Raji (cell line): Measurements from ENCODE around the gene SH3BP4.

Experiments used
- POLR2A ChIP-seq: IDR thresholded peaks from 2 replicates; pipeline ENCODE4 v1.6.1; 2011; ENCODE audit warnings: low read depth, low read length, control low read depth; ENCODE audit not compliant: insufficient read depth

Gene SH3BP4

DNA sequence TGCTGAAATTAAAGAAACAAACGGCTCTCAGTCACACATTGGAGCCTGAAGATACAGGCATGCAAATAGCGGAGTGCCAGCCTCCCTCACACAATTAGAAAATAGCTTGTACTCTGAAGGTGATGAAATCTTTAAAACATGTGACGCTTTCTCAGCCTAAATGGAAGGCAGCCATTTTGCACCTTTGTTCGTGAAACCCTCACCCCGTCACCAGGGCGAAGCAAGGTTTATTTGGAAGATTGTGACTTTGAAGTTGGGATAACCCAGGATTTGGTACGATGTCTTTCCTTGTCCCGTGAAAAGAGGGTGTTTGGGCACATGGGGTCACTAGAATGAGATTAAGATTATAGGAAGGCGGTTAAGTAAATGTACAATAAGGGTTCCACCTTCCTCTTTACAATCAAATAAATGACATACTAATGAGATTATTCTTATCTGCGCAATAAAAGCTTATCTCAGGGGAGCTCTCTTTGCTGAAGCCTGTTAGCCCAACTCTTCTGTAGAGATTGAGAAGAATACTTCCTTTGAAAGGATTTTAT is 4.2 kb downstream of the SH3BP4 start:
- no peak for TF ChIP-seq POLR2A

DNA sequence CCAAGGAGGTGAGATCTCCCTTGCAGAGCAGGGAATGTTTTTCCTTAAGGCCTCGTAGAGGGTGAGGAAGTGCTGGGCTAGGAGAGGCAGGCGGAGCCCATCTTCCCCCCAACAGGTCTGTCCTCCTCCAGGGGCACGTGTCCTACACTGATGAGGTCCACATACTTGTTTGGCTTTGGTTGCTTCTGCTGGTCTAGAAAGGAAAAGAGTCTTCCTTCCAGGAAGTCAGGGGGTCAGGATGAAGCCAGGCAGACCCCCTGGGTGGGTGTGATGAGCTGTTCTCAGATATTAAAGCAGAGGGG is 6.0 kb downstream of the SH3BP4 start:
- no peak for TF ChIP-seq POLR2A

DNA sequence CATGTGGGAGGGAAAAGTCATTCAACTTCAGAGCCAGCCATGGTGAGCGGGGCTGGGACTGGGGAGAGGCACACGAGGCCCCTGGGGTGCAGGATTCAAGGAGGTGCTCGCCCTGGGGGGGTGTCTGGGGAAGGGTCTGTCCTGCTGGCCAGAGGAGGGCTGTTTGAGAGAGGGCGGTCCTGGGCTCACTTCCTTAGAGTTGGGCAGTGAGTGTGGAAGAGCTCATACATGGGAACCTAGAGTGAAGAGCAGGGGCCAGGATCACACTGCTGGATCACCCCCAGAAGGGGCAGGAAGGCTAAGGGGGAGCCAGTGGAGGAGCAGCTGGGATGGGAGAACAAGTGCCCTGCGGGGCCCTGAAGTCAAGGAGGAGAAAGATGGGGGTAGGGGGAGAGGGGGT is 6.5 kb downstream of the SH3BP4 start:
- TF ChIP-seq POLR2A = no peak

DNA sequence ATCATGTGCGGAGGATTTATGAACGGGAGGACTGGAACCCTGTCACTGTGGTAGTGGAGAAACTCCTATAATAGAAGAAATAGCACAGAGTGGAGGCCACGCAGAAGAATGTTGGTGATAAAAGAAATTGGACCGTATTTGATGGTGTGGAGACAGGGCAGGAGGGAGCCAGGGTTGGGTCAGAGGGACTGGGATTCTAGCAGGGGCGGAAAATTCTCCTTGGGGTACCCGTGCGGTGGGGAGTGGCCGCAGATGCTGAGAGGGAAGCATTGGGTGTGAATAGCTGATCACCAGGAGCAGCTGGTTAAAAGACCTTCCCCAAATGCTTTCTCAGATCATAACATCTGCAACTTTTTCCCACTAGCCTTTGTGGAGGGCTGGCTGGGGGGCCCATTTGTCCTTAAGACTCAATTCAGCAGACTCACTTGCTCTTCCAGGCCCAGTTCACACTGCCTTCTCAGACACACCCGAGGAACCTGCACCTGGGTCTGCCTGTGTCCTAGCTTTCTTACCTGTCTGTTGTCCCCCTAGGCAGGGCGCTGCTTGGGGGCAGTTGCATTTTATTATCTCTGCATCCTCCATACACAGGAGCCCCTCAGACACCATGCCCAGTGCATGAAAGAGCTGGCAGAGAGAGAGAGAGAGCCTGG is 7.1 kb downstream of the SH3BP4 start:
- TF ChIP-seq POLR2A = no peak

GRCh38 chr2:234960175-234961088 is 8.6 kb downstream of the SH3BP4 start:
- no peak for TF ChIP-seq POLR2A

GRCh38 chr2:234961784-234962183 is 10.0 kb downstream of the SH3BP4 start:
- TF ChIP-seq POLR2A = no peak

DNA sequence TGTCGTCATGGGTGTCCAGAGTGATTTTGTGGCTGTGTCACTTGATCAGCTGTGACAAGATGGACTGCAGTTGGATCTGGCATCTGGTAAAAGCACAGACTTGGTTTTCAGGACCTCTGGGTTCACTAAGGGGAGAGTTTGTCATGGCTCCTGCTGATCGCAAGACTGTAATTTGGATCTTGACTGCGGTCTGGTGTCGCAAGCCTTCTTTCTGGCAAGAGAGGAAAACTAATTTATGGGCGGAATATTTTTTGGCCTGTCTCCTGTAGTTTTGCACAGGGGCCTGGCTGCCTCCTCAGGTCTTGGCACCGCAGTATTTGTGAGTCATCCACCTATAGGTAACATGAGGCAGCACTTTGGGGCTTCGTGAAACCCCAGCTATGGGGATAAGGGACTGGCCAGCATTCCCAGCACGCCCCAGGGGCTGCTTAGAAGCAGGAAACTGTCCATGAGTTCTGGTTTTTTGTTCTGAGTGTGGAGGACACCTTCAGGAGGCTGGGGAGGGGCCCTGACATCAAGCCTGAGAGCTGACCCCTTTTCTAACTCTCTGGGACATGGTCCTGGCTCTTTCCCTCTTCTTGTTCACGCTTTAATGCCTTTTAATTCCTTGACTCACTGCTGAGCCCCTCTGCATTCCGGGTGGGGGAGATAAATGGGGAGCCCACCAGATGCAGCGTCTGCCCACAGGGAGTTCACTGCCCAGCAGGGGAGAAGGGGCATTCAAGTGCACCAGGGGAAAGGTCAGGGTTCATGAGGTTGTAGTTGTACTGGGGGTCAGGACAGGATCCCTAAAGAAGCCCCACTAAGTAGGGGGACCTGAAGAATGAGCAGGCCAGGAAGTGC is 12.2 kb downstream of the SH3BP4 start:
- TF ChIP-seq POLR2A = no peak

- TF ChIP-seq POLR2A = no peak
Observed at GRCh38 chr2:234964631-234965461, 13.0 kb downstream of the SH3BP4 start.

- TF ChIP-seq POLR2A = no peak
Observed at GRCh38 chr2:234966340-234966739, 14.5 kb downstream of the SH3BP4 start.

DNA sequence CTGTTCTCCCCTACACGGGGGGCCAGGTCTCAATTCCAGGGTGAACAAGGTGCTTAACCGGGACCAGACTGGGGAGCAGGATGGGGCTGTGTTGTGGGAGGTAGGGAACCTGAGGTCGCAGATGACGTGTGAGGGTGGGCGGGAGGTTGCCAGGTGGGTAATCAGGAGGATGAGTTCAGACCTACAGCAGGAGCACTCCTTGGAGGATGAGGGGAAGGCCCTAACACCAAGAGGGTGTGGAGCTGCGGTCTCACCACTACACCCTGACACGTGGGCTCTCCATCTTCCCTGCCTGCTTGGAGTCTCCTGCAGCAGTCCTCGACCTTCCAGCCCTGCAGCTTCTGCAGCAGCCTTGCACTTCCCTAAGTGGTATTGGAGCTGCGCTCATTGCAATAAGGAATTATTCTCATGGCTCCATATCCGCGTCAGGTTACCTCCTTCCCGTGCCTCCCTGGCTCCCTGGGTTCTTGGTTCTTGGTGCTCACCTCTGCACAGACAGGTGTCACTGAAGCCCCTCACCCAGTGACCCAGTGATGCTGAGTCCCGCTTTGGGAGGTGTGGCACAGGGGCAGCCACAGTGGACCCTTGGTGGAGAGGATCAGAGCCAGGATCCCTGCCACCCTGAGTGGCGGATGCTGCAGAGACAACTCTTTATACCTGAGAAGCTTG is 15.5 kb downstream of the SH3BP4 start:
- TF ChIP-seq POLR2A = no peak

DNA sequence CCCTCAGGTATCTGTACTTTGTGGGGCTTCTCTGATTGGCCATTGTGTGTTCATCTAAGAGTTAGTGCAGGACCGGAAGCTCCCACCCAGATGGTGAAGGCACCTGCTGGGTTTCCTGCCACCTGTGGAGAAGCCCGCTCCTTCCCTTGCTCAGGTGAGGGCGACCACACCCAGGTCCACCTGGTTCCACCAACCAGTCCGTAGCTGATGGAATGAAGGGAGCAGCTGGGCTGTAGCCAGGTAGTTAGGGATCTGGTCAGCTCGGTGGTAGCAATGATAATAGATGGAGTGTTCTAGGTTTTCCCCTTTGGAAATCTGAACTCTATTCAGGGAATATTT is 16.0 kb downstream of the SH3BP4 start:
- no peak for TF ChIP-seq POLR2A

DNA sequence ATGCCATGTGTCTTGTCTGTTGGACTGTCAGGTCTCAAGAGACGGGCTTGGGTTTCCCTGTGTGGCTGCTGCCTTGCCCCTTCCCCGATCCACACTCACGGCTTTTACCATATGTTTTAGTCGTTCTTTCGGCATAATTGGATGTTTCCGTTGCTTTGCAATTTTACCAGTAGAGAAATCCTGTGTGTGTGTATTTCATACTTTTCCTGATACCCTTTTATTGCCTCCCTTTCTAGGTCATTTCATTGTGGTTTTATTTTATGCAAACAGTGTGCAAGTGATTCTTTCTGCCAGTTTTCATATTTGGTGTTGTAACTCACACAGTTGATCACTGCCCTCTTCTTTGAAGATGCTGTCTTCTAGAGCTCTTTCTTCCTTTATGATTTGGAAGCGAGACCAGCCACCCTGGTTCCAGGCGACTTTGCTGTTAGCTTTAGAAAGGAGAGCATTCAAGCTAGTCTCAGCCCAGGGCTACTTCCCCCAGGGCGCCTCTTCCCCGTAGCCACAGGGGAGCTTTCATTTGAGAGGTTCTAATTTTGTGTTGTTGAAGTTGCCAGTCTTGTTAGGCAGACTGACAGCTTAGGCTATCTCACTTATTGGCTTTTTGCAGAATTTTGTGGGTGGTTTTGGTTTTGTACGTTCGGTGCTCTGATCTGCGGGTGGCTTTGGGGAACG is 17.0 kb downstream of the SH3BP4 start:
- TF ChIP-seq POLR2A = no peak

DNA sequence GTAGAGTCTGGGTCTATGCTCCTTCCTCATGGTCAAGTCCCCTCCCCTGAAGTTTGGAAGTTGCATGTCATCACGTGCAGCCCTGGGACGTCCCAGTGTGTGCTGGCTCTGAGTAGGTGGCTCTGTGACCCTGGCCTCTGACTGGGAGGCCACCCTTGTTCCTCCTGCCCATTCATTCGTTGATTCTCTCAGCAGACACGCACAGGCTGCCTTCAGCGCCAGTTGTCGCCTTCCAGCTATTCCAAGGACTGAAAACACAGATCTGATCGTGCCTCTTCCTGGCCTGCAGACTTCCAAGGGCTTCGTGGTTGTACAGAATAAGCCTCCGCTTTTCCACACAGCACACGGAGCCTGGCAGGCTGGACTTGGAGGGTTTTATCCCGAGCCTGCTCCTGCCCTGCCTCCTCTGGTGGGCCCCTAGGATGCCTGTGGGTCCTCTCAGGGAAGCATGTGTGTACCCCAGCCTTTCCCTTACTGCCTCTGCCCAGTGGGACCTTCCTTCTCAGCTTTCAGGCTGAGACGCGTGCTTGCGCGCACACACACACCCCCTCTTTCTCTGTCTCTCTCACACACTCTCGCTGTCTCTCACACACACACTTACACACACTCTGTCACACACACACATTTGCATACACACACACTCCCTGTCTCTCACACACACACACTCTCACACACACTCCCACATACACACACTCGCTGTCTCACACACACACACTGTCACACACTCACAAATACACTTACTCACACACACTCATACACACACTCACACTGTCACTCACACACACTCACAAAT is 17.7 kb downstream of the SH3BP4 start:
- no peak for TF ChIP-seq POLR2A
